ENCODE measurements around the gene PERP.
"Not testable (repeated sequence)": the region's sequence is repeated elsewhere in the genome, so short reads cannot be mapped to it uniquely, and the experiment has no call there.

Gene PERP

GRCh38 chr6:138084904-138085838 lies 22.0 kb downstream of the PERP start:
- DNase-seq (ENCODE audit: low read depth, low spot score) = no peak
- Histone ChIP-seq H3K9me3 (ENCODE audit: insufficient read depth, low read length) (no peaks in the 10 kb centered on the region), H3K36me3 (ENCODE audit: insufficient read depth, insufficient read length, low read length) (peaks cover 6% of the 10 kb centered on the region), H3K9ac (ENCODE audit: insufficient read length, low read depth) (no peak overlapping the region), H3K4me3 (ENCODE audit: insufficient read length, low read depth) (no peak overlapping the region), H3K4me1 (ENCODE audit: insufficient read depth, insufficient read length) (no peaks in the 10 kb centered on the region), H3K27me3 (ENCODE audit: insufficient read depth, insufficient read length) (no peaks in the 10 kb centered on the region)
- no peak for TF ChIP-seq ZNF274 (IDR thresholded peaks at IDR 0.05; ENCODE audit: low read depth, low read length)
- TF ChIP-seq SUZ12 (IDR thresholded peaks at IDR 0.05; ENCODE audit: extremely low read depth, insufficient read depth, insufficient read length) = no peak
- no peak for TF ChIP-seq YY1 (IDR thresholded peaks at IDR 0.05; ENCODE audit: insufficient read depth, insufficient read length)

GRCh38 chr6:138082232-138082631 lies 25.0 kb downstream of the PERP start:
- H3K4me3 ChIP-seq (ENCODE audit: insufficient read length, low read depth) = no peak overlapping the region
- H3K27me3 ChIP-seq (ENCODE audit: insufficient read depth, insufficient read length) = no peaks in the 10 kb centered on the region
- H3K9me3 ChIP-seq (ENCODE audit: insufficient read depth, low read length) = no peaks in the 10 kb centered on the region
- H3K36me3 ChIP-seq (ENCODE audit: insufficient read depth, insufficient read length, low read length) = no peaks in the 10 kb centered on the region
- no peak for DNase-seq (ENCODE audit: low read depth, low spot score)
- no peak for TF ChIP-seq YY1 (IDR thresholded peaks at IDR 0.05; ENCODE audit: insufficient read depth, insufficient read length)
- TF ChIP-seq SUZ12 (IDR thresholded peaks at IDR 0.05; ENCODE audit: extremely low read depth, insufficient read depth, insufficient read length) = no peak
- TF ChIP-seq ZNF274 (IDR thresholded peaks at IDR 0.05; ENCODE audit: low read depth, low read length) = no peak
- H3K9ac ChIP-seq (ENCODE audit: insufficient read length, low read depth) = no peak overlapping the region
- no peaks in the 10 kb centered on the region for H3K4me1 ChIP-seq (ENCODE audit: insufficient read depth, insufficient read length)

DNA sequence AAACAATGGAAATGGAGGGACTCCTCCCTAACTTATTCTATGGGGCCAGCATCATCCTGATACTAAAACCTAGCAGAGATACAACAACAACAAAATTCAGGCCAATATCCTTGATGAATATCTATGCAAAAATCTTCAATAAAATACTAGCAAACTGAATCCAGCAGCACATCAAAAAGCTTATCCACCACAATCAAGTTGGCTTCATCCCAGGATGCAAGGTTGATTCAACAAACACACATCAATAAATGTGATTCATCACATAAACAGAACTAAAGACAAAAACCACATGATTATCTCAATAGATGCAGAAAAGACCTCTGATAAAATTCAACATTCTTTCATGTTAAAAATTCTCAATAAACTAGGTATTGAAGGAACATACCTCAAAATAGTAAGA lies 27.7 kb downstream of the PERP start:
- not testable (repeated sequence) for DNase-seq (ENCODE audit: low read depth, low spot score); H3K4me3 ChIP-seq (ENCODE audit: insufficient read length, low read depth); H3K4me1 ChIP-seq (ENCODE audit: insufficient read depth, insufficient read length); H3K27me3 ChIP-seq (ENCODE audit: insufficient read depth, insufficient read length); H3K36me3 ChIP-seq (ENCODE audit: insufficient read depth, insufficient read length, low read length); H3K9me3 ChIP-seq (ENCODE audit: insufficient read depth, low read length); H3K9ac ChIP-seq (ENCODE audit: insufficient read length, low read depth)

- no peaks in the 10 kb centered on the region for H3K36me3 ChIP-seq (ENCODE audit: insufficient read depth, insufficient read length, low read length)
- no peaks in the 10 kb centered on the region for H3K27me3 ChIP-seq (ENCODE audit: insufficient read depth, insufficient read length)
- no peak for TF ChIP-seq YY1 (IDR thresholded peaks at IDR 0.05; ENCODE audit: insufficient read depth, insufficient read length)
- TF ChIP-seq SUZ12 (IDR thresholded peaks at IDR 0.05; ENCODE audit: extremely low read depth, insufficient read depth, insufficient read length) = no peak
- no peak for TF ChIP-seq ZNF274 (IDR thresholded peaks at IDR 0.05; ENCODE audit: low read depth, low read length)
- DNase-seq (ENCODE audit: low read depth, low spot score) = no peak
- no peaks in the 10 kb centered on the region for H3K4me1 ChIP-seq (ENCODE audit: insufficient read depth, insufficient read length)
- H3K9me3 ChIP-seq (ENCODE audit: insufficient read depth, low read length) = peaks cover 9% of the 10 kb centered on the region; the same call in 1 of the 2 replicates
- no peak overlapping the region for H3K9ac ChIP-seq (ENCODE audit: insufficient read length, low read depth)
- no peak overlapping the region for H3K4me3 ChIP-seq (ENCODE audit: insufficient read length, low read depth)
Observed at GRCh38 chr6:138078491-138078890, 28.7 kb downstream of the PERP start.

GRCh38 chr6:138073264-138073663 lies 34.0 kb downstream of the PERP start:
- no peaks in the 10 kb centered on the region for H3K27me3 ChIP-seq (ENCODE audit: insufficient read depth, insufficient read length)
- no peak overlapping the region for H3K4me3 ChIP-seq (ENCODE audit: insufficient read length, low read depth)
- no peaks in the 10 kb centered on the region for H3K4me1 ChIP-seq (ENCODE audit: insufficient read depth, insufficient read length)
- no peak overlapping the region for H3K9ac ChIP-seq (ENCODE audit: insufficient read length, low read depth)
- peaks cover 9% of the 10 kb centered on the region; the same call in 1 of the 2 replicates for H3K9me3 ChIP-seq (ENCODE audit: insufficient read depth, low read length)
- no peak for DNase-seq (ENCODE audit: low read depth, low spot score)
- TF ChIP-seq YY1 (IDR thresholded peaks at IDR 0.05; ENCODE audit: insufficient read depth, insufficient read length) (no peak), SUZ12 (IDR thresholded peaks at IDR 0.05; ENCODE audit: extremely low read depth, insufficient read depth, insufficient read length) (no peak), ZNF274 (IDR thresholded peaks at IDR 0.05; ENCODE audit: low read depth, low read length) (no peak)
- H3K36me3 ChIP-seq (ENCODE audit: insufficient read depth, insufficient read length, low read length) = no peaks in the 10 kb centered on the region

DNA sequence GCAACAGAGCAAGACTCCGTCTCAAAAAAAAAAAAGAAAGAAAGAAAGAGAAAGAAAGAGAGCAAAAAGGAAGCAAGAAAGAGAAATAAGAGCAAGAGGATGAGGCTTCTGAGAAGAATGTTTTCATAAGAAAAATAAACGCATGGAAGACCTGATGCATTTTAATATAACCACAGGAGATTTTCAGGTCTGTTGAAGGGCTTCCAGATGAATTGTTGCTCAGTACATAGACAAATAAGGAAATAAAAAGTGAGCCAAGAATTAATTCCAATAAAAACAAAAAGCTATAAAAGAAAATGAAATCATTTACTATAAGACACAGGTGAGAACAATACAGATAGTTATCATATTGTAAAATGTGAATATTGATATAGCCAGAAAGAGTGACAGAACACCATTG lies 43.5 kb downstream of the PERP start:
- Histone ChIP-seq H3K9ac (ENCODE audit: insufficient read length, low read depth) (no peak overlapping the region), H3K36me3 (ENCODE audit: insufficient read depth, insufficient read length, low read length) (no peaks in the 10 kb centered on the region), H3K4me3 (ENCODE audit: insufficient read length, low read depth) (no peak overlapping the region), H3K27me3 (ENCODE audit: insufficient read depth, insufficient read length) (no peaks in the 10 kb centered on the region), H3K9me3 (ENCODE audit: insufficient read depth, low read length) (no peaks in the 10 kb centered on the region), H3K4me1 (ENCODE audit: insufficient read depth, insufficient read length) (no peaks in the 10 kb centered on the region)
- no peak for DNase-seq (ENCODE audit: low read depth, low spot score)
- TF ChIP-seq SUZ12 (IDR thresholded peaks at IDR 0.05; ENCODE audit: extremely low read depth, insufficient read depth, insufficient read length) (no peak), ZNF274 (IDR thresholded peaks at IDR 0.05; ENCODE audit: low read depth, low read length) (no peak), YY1 (IDR thresholded peaks at IDR 0.05; ENCODE audit: insufficient read depth, insufficient read length) (no peak)

GRCh38 chr6:138054982-138055381 lies 52.2 kb downstream of the PERP start:
- Histone ChIP-seq H3K36me3 (ENCODE audit: insufficient read depth, insufficient read length, low read length) (no peaks in the 10 kb centered on the region), H3K4me3 (ENCODE audit: insufficient read length, low read depth) (no peak overlapping the region), H3K27me3 (ENCODE audit: insufficient read depth, insufficient read length) (no peaks in the 10 kb centered on the region), H3K9ac (ENCODE audit: insufficient read length, low read depth) (no peak overlapping the region), H3K9me3 (ENCODE audit: insufficient read depth, low read length) (no peaks in the 10 kb centered on the region), H3K4me1 (ENCODE audit: insufficient read depth, insufficient read length) (no peaks in the 10 kb centered on the region)
- TF ChIP-seq ZNF274 (IDR thresholded peaks at IDR 0.05; ENCODE audit: low read depth, low read length) = no peak
- TF ChIP-seq SUZ12 (IDR thresholded peaks at IDR 0.05; ENCODE audit: extremely low read depth, insufficient read depth, insufficient read length) = no peak
- TF ChIP-seq YY1 (IDR thresholded peaks at IDR 0.05; ENCODE audit: insufficient read depth, insufficient read length) = no peak
- no peak for DNase-seq (ENCODE audit: low read depth, low spot score)

All from NT2/D1 (cell line).